GM18508 (cell line): ENCODE measurements around the gene CD37.
"Not testable (repeated sequence)": the region's sequence is repeated elsewhere in the genome, so short reads cannot be mapped to it uniquely, and the experiment has no call there.

Experiments
- ATAC-seq: cut with Tn5 transposase; IDR thresholded peaks from one replicate; pipeline ENCODE4 v1.9.1; 2021; ENCODE audit warnings: moderate number of reproducible peaks; ENCODE audit not compliant: insufficient read depth, unreplicated experiment

Gene CD37

GRCh38 chr19:49327878-49328544 is 7.2 kb upstream of the CD37 start:
- no peak for ATAC-seq

GRCh38 chr19:49328741-49329140 is 6.5 kb upstream of the CD37 start:
- ATAC-seq = no peak

GRCh38 chr19:49331187-49331586 is 4.0 kb upstream of the CD37 start:
- not testable (repeated sequence) for ATAC-seq

GRCh38 chr19:49331616-49332055 is 3.6 kb upstream of the CD37 start:
- peak; percentile 35 for ATAC-seq

GRCh38 chr19:49332691-49333417 is 2.4 kb upstream of the CD37 start:
- not testable (repeated sequence) for ATAC-seq

- no peak for ATAC-seq
Observed at GRCh38 chr19:49333418-49333805, 1.8 kb upstream of the CD37 start.

GRCh38 chr19:49333811-49334288 is 1.4 kb upstream of the CD37 start:
- ATAC-seq = no peak

GRCh38 chr19:49335784-49336481 is 727 bp downstream of the CD37 start:
- ATAC-seq = no peak

GRCh38 chr19:49336482-49337266 is 1.5 kb downstream of the CD37 start:
- ATAC-seq = no peak

- ATAC-seq = no peak
Observed at GRCh38 chr19:49337267-49338022, 2.2 kb downstream of the CD37 start.

GRCh38 chr19:49338023-49338677 is 2.9 kb downstream of the CD37 start:
- ATAC-seq = no peak

- ATAC-seq = no peak
Observed at GRCh38 chr19:49338691-49339300, 3.6 kb downstream of the CD37 start.

GRCh38 chr19:49339301-49340068 is 4.3 kb downstream of the CD37 start:
- no peak for ATAC-seq

GRCh38 chr19:49340069-49340864 is 5.1 kb downstream of the CD37 start:
- no peak for ATAC-seq

- no peak for ATAC-seq
Observed at GRCh38 chr19:49340865-49341718, 5.9 kb downstream of the CD37 start.

GRCh38 chr19:49342291-49342721 is 7.1 kb downstream of the CD37 start:
- no peak for ATAC-seq
